HCT116 (cell line): Measurements from ENCODE around the gene ALOXE3. TPM values are rescaled to one million over a fixed set of nuclear protein-coding genes. Genes with fewer than 3 reads are reported as not detected.

Experiments used
- ATAC-seq: fragments of 200-7000 bp; cut with Tn5 transposase; 2 replicates; pipeline ENCODE4 v1.9.1; 2020; ENCODE audit warnings: mild to moderate bottlenecking, moderate library complexity
- BruUV-seq: library from RNA; stranded (reverse); fragments of 400-500 nt; replicated peaks from 2 replicates; lab custom pipeline; 2021; lab: Mats Ljungman, UMichigan
- CTCF ChIA-PET: fragments of 300-600 bp; sonication (Branson Sonifier 250); formaldehyde crosslinking; loops from one replicate; lab custom pipeline; 2021; ENCODE audit warnings: antibody characterized with exemption; lab: Charles Lee
- POLR2A ChIA-PET: fragments of 300-600, 350-600 bp; sonication (Branson Sonifier 250); formaldehyde crosslinking; loops from one replicate; lab custom pipeline; 2021; ENCODE audit warnings: antibody characterized with exemption; lab: Charles Lee
- RAD21 ChIA-PET, 2 experiments: fragments of 300-600 bp; sonication (Branson Sonifier 250); formaldehyde crosslinking; loops; one replicate each; lab custom pipeline; 2023; ENCODE audit warnings: low total read pairs in 2 of 2; ENCODE audit not compliant: uncharacterized antibody in 2 of 2, unreplicated experiment in 2 of 2, low non-redundant PET in 1 of 2; lab: Charles Lee
- DNase-seq: peaks from one replicate; pipeline ENCODE4 v3.0.0-alpha.2; 2010; ENCODE audit warnings: low read depth, low spot score
- H2AFZ ChIP-seq: fragments of 200-600 bp; shearing (Covaris generic), sonication (generic); 2 replicates; pipeline ENCODE4 v1.6.1; 2017; ENCODE audit warnings: low read depth, mixed run types, mixed read lengths, antibody characterized with exemption, low read length; ENCODE audit not compliant: poor library complexity, severe bottlenecking
- H3K27ac ChIP-seq: 2 replicates; pipeline ENCODE4 v1.5.1; 2012; ENCODE audit warnings: low read depth, low read length
- H3K27me3 ChIP-seq: fragments of 200-600 bp; sonication (generic); 2 replicates; pipeline ENCODE4 v1.6.1; 2016; ENCODE audit warnings: mixed run types, low read length, mixed read lengths; ENCODE audit not compliant: insufficient read depth
- H3K36me3 ChIP-seq, 2 experiments: fragments of 200-500 bp in 1 of 2; fragments of 200-600 bp in 1 of 2; sonication (Bioruptor generic) in 1 of 2; sonication (generic) in 1 of 2; 2 replicates each; pipeline versions ENCODE4 v1.5.1 to v1.6.1; 2014 to 2016; ENCODE audit warnings: low read length in 2 of 2, inconsistent platforms in 1 of 2, mixed read lengths in 1 of 2, mixed run types in 1 of 2; ENCODE audit not compliant: insufficient read depth in 2 of 2, control insufficient read depth in 1 of 2
- H3K4me1 ChIP-seq, 2 experiments: fragments of 200-600 bp in 1 of 2; sonication (generic) in 1 of 2; 2 replicates each; pipeline versions ENCODE4 v1.5.1 to v1.6.1; 2012 to 2017; ENCODE audit warnings: low read length in 2 of 2, inconsistent platforms in 1 of 2, mild to moderate bottlenecking in 1 of 2, mixed read lengths in 1 of 2, mixed run types in 1 of 2, moderate library complexity in 1 of 2; ENCODE audit not compliant: insufficient read depth in 2 of 2, control insufficient read depth in 1 of 2
- H3K4me2 ChIP-seq: fragments of 200-600 bp; sonication (generic); 2 replicates; pipeline ENCODE4 v1.6.1; 2017; ENCODE audit warnings: mixed run types, low read length, mixed read lengths
- H3K4me3 ChIP-seq, 2 experiments: fragments of 200-600 bp in 1 of 2; sonication (generic) in 1 of 2; replicated peaks in 1 of 2; 2 replicates each; pipeline ENCODE4 v1.5.1; 2011 to 2016; ENCODE audit warnings: low read length in 2 of 2, control low read depth in 1 of 2, low read depth in 1 of 2, mild to moderate bottlenecking in 1 of 2, mixed read lengths in 1 of 2, mixed run types in 1 of 2
- H3K79me2 ChIP-seq: fragments of 200-600 bp; sonication (generic); 2 replicates; pipeline ENCODE4 v1.6.1; 2017; ENCODE audit warnings: mild to moderate bottlenecking, mixed run types, low read length, moderate library complexity, mixed read lengths; ENCODE audit not compliant: insufficient read depth
- H3K9ac ChIP-seq: fragments of 200-600 bp; sonication (generic); 2 replicates; pipeline ENCODE4 v1.6.1; 2016; ENCODE audit warnings: low read length, mixed read lengths
- H3K9me2 ChIP-seq: fragments of 200-600 bp; sonication (generic), shearing (Covaris generic); 2 replicates; pipeline ENCODE4 v1.6.1; 2017; ENCODE audit warnings: mixed run types, mild to moderate bottlenecking, moderate library complexity; ENCODE audit not compliant: insufficient read depth
- H3K9me3 ChIP-seq, 2 experiments: fragments of 200-500 bp in 1 of 2; fragments of 200-600 bp in 1 of 2; sonication (Bioruptor generic) in 1 of 2; sonication (generic) in 1 of 2; 2 replicates each; pipeline ENCODE4 v1.6.1; 2014 to 2017; ENCODE audit warnings: low read length in 2 of 2, mixed read lengths in 2 of 2, inconsistent platforms in 1 of 2, low read depth in 1 of 2, mild to moderate bottlenecking in 1 of 2, mixed run types in 1 of 2, moderate library complexity in 1 of 2; ENCODE audit not compliant: control insufficient read depth in 1 of 2, insufficient read depth in 1 of 2
- H4K20me1 ChIP-seq: fragments of 200-600 bp; sonication (generic), shearing (Covaris generic); 2 replicates; pipeline ENCODE4 v1.6.1; 2017; ENCODE audit warnings: mixed run types, mild to moderate bottlenecking, moderate library complexity; ENCODE audit not compliant: insufficient read depth
- CEBPB ChIP-seq: IDR thresholded peaks from 2 replicates; pipeline ENCODE4 v1.6.1; 2012; ENCODE audit warnings: low read depth
- EGR1 ChIP-seq: IDR thresholded peaks from 2 replicates; pipeline ENCODE4 v1.6.1; 2012; ENCODE audit warnings: low read depth
- EZH2 ChIP-seq: fragments of 200-600 bp; sonication (generic); IDR thresholded peaks from 2 replicates; pipeline ENCODE4 v1.6.1; 2017; ENCODE audit warnings: antibody characterized with exemption, mixed run types
- EZH2phosphoT487 ChIP-seq: fragments of 200-600 bp; IDR thresholded peaks from 2 replicates; pipeline ENCODE4 v1.6.1; 2018; ENCODE audit warnings: antibody characterized with exemption, borderline replicate concordance
- FOSL1 ChIP-seq: IDR thresholded peaks from 2 replicates; pipeline ENCODE4 v1.6.1; 2012; ENCODE audit warnings: low read depth
- POLR2A ChIP-seq: IDR thresholded peaks from 2 replicates; pipeline ENCODE4 v1.7.0; 2011; ENCODE audit warnings: borderline replicate concordance; ENCODE audit not compliant: insufficient read depth, insufficient read length; ENCODE audit errors: extremely low read depth
- POLR2AphosphoS5 ChIP-seq: IDR thresholded peaks from 2 replicates; pipeline ENCODE4 v1.6.1; 2011; ENCODE audit warnings: mild to moderate bottlenecking, low read depth, low read length, moderate library complexity
- SP1 ChIP-seq: IDR thresholded peaks from 2 replicates; pipeline ENCODE4 v1.6.1; 2012; ENCODE audit warnings: low read depth
- SRF ChIP-seq: IDR thresholded peaks from 2 replicates; pipeline ENCODE4 v1.6.1; 2012; ENCODE audit warnings: low read depth
- TCF7L2 ChIP-seq: IDR thresholded peaks from 2 replicates; pipeline ENCODE4 v1.7.0; 2011; ENCODE audit warnings: borderline replicate concordance, inconsistent platforms; ENCODE audit not compliant: insufficient read depth, insufficient read length; ENCODE audit errors: extremely low read depth
- intact Hi-C: fragments of 100-400 bp; cut with micrococcal nuclease; formaldehyde crosslinking; loops from 2 replicates; pipeline ENCODE4 v1.10.0; 2022
- total RNA-seq: library from RNA; stranded (reverse); gene quantifications from one replicate; pipeline ENCODE4 v1.2.1, GENCODE V29; 2021; ENCODE audit not compliant: unreplicated experiment
- TF ChIP-seq, protein P1 (sequence below): IDR thresholded peaks from 2 replicates; pipeline ENCODE4 v1.6.1; 2012

Gene ALOXE3
- total RNA-seq, 1 experiment from 2014 or later = 3.5 TPM

DNA sequence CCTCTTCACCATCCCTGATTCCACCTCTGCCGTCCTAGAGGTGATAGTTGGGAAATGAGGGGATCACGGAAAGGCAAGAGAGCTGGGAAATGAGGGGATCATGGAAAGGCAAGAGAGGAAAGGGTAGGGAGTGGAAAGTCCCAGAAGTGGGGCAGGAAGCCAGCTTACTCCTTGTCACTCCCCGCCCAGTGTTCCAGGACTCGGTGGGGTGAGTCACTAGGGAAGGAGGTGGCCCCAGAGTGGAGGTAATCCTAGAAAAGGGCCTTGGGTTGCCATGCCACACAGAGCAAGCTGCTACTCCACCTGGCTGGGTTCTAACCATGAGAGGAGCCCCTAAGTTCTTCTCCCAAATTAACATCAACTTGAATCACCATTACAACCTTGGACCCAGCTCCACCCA is 14.8 kb downstream of the ALOXE3 start:
- Histone ChIP-seq H3K36me3 (no peaks in the 10 kb centered on the region), H2AFZ (no peak overlapping the region), H3K9ac (no peak overlapping the region), H4K20me1 (no peaks in the 10 kb centered on the region), H3K4me3 (no peak overlapping the region), H3K27ac (no peak overlapping the region), H3K9me3 (no peaks in the 10 kb centered on the region), H3K4me2 (peak overlapping the region; percentile 48), H3K4me1 (peaks cover 0 to 11% of the 10 kb centered on the region in 2 experiments; a peak in 3 of 4 replicates), H3K9me2 (no peaks in the 10 kb centered on the region), H3K27me3 (no peaks in the 10 kb centered on the region), H3K79me2 (no peaks in the 10 kb centered on the region)
- ATAC-seq (peak; percentile 58; the same call in 1 of the 2 replicates), DNase-seq (no peak)
- ChIA-PET CTCF (interaction anchor here (1.0 to 3.6 kb wide), 4 partner anchors 10 to 29 kb away, joined by 3 to 34 read pairs (median 4); no protein-coding TSS in a partner anchor), POLR2A (interaction anchor here (1.6 kb wide), 1 partner anchor 13 kb away, joined by 3 read pairs; no protein-coding TSS in a partner anchor), RAD21 (no interaction called here)
- no TSS peak for BruUV-seq
- intact Hi-C loops = no loop called here
- no peak for TF ChIP-seq POLR2A

DNA sequence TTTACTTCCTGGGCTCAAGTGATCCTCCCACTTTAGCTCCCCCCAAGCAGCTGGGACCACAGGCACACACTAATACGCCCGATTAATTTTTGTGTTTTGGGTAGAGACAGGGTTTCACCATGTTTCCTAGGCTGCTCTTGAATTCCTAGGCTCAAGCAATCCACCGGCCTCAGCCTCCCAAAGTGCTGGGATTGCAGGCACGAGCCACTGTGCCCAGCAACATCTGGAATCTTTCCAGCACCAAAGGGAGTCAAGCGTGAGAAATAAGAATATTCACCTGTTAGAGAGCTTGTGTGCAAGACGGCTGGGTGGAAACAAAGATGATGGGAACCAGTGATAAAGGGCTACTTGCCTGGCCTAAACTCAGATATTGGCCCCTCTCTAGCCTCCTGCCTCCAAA is 16.6 kb downstream of the ALOXE3 start:
- ChIA-PET RAD21 (no interaction called here), CTCF (interaction anchor here (0.7 to 1.3 kb wide), 4 partner anchors 8 to 50 kb away, joined by 3 to 4 read pairs (median 4); partner anchors contain the start of gene PER1)
- H3K9me2 ChIP-seq = no peaks in the 10 kb centered on the region
- H3K4me1 ChIP-seq = peaks cover 0 to 11% of the 10 kb centered on the region in 2 experiments; a peak in 3 of 4 replicates
- no peak overlapping the region for H3K4me3 ChIP-seq
- H3K79me2 ChIP-seq = no peaks in the 10 kb centered on the region
- H3K27ac ChIP-seq = no peak overlapping the region
- DNase-seq (no peak), ATAC-seq (no peak)
- no peaks in the 10 kb centered on the region for H4K20me1 ChIP-seq
- no TSS peak for BruUV-seq
- H3K9me3 ChIP-seq = no peaks in the 10 kb centered on the region
- no peaks in the 10 kb centered on the region for H3K27me3 ChIP-seq
- no peak overlapping the region for H3K4me2 ChIP-seq
- TF ChIP-seq EZH2phosphoT487 (no peak), CEBPB (no peak), SRF (no peak), SP1 (no peak), POLR2AphosphoS5 (no peak), FOSL1 (no peak), TCF7L2 (no peak), EZH2 (no peak), EGR1 (no peak)
- TF ChIP-seq, protein P1, sequence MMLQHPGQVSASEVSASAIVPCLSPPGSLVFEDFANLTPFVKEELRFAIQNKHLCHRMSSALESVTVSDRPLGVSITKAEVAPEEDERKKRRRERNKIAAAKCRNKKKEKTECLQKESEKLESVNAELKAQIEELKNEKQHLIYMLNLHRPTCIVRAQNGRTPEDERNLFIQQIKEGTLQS = no peak
- TF ChIP-seq, all 23 proteins: peak for 0
- H3K36me3 ChIP-seq = no peaks in the 10 kb centered on the region
- intact Hi-C loops = no loop called here
- H2AFZ ChIP-seq = no peak overlapping the region
- H3K9ac ChIP-seq = no peak overlapping the region
- POLR2A ChIA-PET = interaction anchor here (1.1 kb wide), 1 partner anchor 71 kb away, joined by 3 read pairs; no protein-coding TSS in a partner anchor
